Right atrium auricular region (tissue), 2 donors: ENCODE results near the gene SAMD4A. TPM values are rescaled to one million over a fixed set of nuclear protein-coding genes. Genes with fewer than 3 reads are reported as not detected.
A peak's percentile ranks its signal among the peaks of the same experiment; 100 is the strongest.

Source experiments
- DNase-seq: peaks from one replicate; pipeline ENCODE4 v3.0.0-alpha.2; 2019; ENCODE audit warnings: low spot score
- H3K27ac ChIP-seq, 2 donors: fragments of 200-600 bp; sonication (generic); 1 replicate in 1 of 2; 2 replicates in 1 of 2; pipeline ENCODE4 v1.5.1; 2016 to 2019
- H3K27me3 ChIP-seq, 2 donors: fragments of 200-600 bp; sonication (generic); one replicate each; pipeline versions ENCODE4 v1.5.1 to v1.6.0; 2017 to 2019
- H3K36me3 ChIP-seq: fragments of 200-600 bp; sonication (generic); one replicate; pipeline ENCODE4 v1.5.1; 2016
- H3K4me1 ChIP-seq, 2 donors: fragments of 200-600 bp; sonication (generic); one replicate each; pipeline versions ENCODE4 v1.5.1 to v1.6.0; 2017 to 2019
- H3K4me3 ChIP-seq, 2 donors: fragments of 200-600 bp; sonication (generic); 1 replicate in 1 of 2; 2 replicates in 1 of 2; pipeline ENCODE4 v1.5.1; 2017 to 2019; ENCODE audit warnings: mild to moderate bottlenecking in 1 of 2, moderate library complexity in 1 of 2
- H3K9me3 ChIP-seq, 2 donors: fragments of 200-600 bp; sonication (generic); one replicate each; pipeline ENCODE4 v1.5.1; 2019
- CTCF ChIP-seq, 2 donors: fragments of 200-600 bp; sonication (generic); IDR thresholded peaks; one replicate each; pipeline ENCODE4 v1.5.1; 2019; ENCODE audit warnings: antibody characterized with exemption in 2 of 2
- total RNA-seq, 2 donors: library from RNA; depleted of rRNA; stranded (reverse); fragments of >200 nt; gene quantifications; one replicate each; pipeline ENCODE4 v1.1.0, GENCODE V29; 2016

The SAMD4A gene
- total RNA-seq, 2 donors from 2014 or later = 74.5 to 102 TPM

GRCh38 chr14:54567639-54568561, 972 bp downstream of the SAMD4A start:
- Histone ChIP-seq H3K4me1 (peaks cover 0 to 45% of the 10 kb centered on the region in 2 donors), H3K36me3 (peaks cover 14% of the 10 kb centered on the region), H3K27ac (peak overlapping the region; percentile 99), H3K4me3 (peak overlapping the region; percentile 72 to 76), H3K27me3 (no peaks in the 10 kb centered on the region), H3K9me3 (peaks cover 0 to 5% of the 10 kb centered on the region in 2 donors)
- DNase-seq = no peak
- peak in 1 of 2 donors; percentile 21 for TF ChIP-seq CTCF (IDR thresholded peaks at IDR 0.05)

GRCh38 chr14:54568821-54569595, 2.1 kb downstream of the SAMD4A start:
- no peaks in the 10 kb centered on the region for H3K27me3 ChIP-seq
- peak; percentile 72 for DNase-seq
- no peak for TF ChIP-seq CTCF (IDR thresholded peaks at IDR 0.05)
- H3K36me3 ChIP-seq = peaks cover 14% of the 10 kb centered on the region
- H3K4me1 ChIP-seq = peaks cover 0 to 50% of the 10 kb centered on the region in 2 donors
- H3K4me3 ChIP-seq = peak overlapping the region; percentile 72 to 76
- H3K9me3 ChIP-seq = peaks cover 0 to 5% of the 10 kb centered on the region in 2 donors
- peak overlapping the region; percentile 99 for H3K27ac ChIP-seq

- H3K4me3 ChIP-seq = peak overlapping the region in 1 of 2 donors; percentile 76
- peaks cover 0 to 51% of the 10 kb centered on the region in 2 donors for H3K4me1 ChIP-seq
- H3K27ac ChIP-seq = peak overlapping the region; percentile 99
- TF ChIP-seq CTCF (IDR thresholded peaks at IDR 0.05) = no peak
- H3K36me3 ChIP-seq = peaks cover 14% of the 10 kb centered on the region
- no peaks in the 10 kb centered on the region for H3K27me3 ChIP-seq
- DNase-seq = no peak
- H3K9me3 ChIP-seq = peaks cover 0 to 5% of the 10 kb centered on the region in 2 donors
These were observed 3.1 kb downstream of the SAMD4A start for GRCh38 chr14:54570047-54570446.

- no peak for TF ChIP-seq CTCF (IDR thresholded peaks at IDR 0.05)
- no peak for DNase-seq
- Histone ChIP-seq H3K9me3 (peaks cover 0 to 5% of the 10 kb centered on the region in 2 donors), H3K4me1 (peaks cover 0 to 55% of the 10 kb centered on the region in 2 donors), H3K27me3 (no peaks in the 10 kb centered on the region), H3K27ac (peak overlapping the region; percentile 99), H3K36me3 (peaks cover 14% of the 10 kb centered on the region), H3K4me3 (peak overlapping the region in 1 of 2 donors; percentile 76)
These were observed 3.9 kb downstream of the SAMD4A start for GRCh38 chr14:54570631-54571415.

GRCh38 chr14:54572316-54572715, 5.4 kb downstream of the SAMD4A start:
- Histone ChIP-seq H3K4me1 (peaks cover 0 to 67% of the 10 kb centered on the region in 2 donors), H3K36me3 (peaks cover 14% of the 10 kb centered on the region), H3K9me3 (peaks cover 0 to 5% of the 10 kb centered on the region in 2 donors), H3K4me3 (no peak overlapping the region), H3K27me3 (no peaks in the 10 kb centered on the region), H3K27ac (peak overlapping the region in 1 of 2 donors; percentile 99)
- TF ChIP-seq CTCF (IDR thresholded peaks at IDR 0.05) = peak; percentile 17 to 50
- DNase-seq = no peak
